GM12801 (cell line): Measurements from ENCODE around the gene FHL5.

Source experiments
- CTCF ChIP-seq: IDR thresholded peaks from one replicate; pipeline ENCODE4 v1.5.1; 2011; ENCODE audit warnings: control low read depth; ENCODE audit not compliant: insufficient read length; ENCODE audit errors: extremely low read depth

The FHL5 gene

GRCh38 chr6:96649926-96650325, 87.0 kb downstream of the FHL5 start:
- no peak for TF ChIP-seq CTCF

- TF ChIP-seq CTCF: no peak
Measured at GRCh38 chr6:96651816-96652215, 88.9 kb downstream of the FHL5 start.

DNA sequence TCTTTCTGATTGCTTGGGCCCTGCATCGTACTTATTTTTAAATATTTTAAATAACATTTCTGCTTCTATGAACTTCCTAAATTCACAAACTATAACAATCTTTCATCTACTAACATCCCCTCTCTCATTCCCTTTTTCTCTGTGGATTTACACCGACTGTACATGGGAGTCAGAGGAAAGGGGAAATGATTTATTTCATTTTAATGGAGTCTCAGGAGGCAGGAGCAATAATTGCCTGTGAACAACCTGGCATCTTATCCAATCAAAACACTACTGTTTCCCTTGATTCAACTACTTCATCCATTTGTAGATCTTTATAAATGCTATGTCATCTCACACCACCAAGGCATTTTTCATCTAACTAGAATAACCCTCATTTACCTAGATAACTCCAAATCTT, 89.6 kb downstream of the FHL5 start:
- TF ChIP-seq CTCF: no peak

GRCh38 chr6:96653181-96653580, 90.3 kb downstream of the FHL5 start:
- no peak for TF ChIP-seq CTCF

DNA sequence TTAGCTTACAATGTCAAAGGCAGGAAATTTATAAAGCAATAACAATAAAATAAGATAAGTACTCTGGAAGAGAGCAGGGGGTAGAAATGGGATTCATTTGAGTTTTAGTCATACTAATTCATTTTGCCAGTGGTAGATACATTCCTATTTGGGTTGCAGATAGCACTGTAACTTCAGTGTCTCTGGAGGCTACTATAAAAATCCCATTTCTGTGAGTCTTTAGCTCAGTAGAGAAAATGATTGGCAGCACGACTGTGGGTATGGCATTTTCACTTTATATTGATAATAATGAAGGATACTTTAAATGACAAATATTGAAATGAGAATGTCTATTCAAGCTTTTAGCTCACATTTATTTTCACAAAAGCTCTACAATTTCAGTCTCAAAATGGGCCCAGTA, 93.6 kb downstream of the FHL5 start:
- TF ChIP-seq CTCF: no peak

GRCh38 chr6:96657344-96657743, 94.4 kb downstream of the FHL5 start:
- TF ChIP-seq CTCF: no peak

DNA sequence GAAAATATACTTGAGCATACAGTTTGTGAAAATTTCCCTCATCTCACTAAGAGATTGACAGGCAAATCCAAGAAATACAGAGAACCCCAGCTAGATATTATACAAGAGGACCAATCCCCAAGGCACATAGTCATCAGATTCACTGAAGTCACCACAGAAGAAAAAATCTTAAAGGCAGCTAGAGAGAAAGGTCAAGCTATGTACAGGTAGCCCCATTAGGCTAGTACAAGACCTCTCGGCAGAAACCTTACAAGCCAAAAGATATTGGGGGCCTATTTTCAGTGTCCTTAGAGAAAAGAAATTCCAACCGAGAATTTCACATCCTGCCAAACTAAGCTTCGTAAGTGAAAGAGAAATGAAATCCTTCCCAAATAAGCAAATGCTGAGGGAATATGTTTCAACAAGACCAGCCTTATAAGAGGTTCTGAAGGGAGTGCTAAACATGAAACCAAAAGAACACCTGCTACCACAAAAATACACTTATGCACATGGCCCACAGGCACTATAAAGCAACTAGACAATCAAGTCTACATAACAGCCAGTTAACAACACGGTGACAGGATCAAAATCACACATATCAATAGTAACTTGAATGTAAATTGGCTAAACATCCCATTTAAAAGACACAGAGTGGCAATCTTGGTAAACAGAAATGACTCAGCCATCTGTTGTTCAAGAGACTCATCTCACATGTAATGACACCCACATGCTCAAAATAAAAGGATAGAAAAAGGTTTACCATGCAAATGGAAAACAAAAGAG, 96.3 kb downstream of the FHL5 start:
- no peak for TF ChIP-seq CTCF
